ENCODE data around the gene HECTD4. TPM values are rescaled to one million over a fixed set of nuclear protein-coding genes. Genes with fewer than 3 reads are reported as not detected.
A peak's percentile ranks its signal among the peaks of the same experiment; 100 is the strongest.

The HECTD4 gene
- total RNA-seq, 1 experiment from 2014 or later: 30.0 TPM

DNA sequence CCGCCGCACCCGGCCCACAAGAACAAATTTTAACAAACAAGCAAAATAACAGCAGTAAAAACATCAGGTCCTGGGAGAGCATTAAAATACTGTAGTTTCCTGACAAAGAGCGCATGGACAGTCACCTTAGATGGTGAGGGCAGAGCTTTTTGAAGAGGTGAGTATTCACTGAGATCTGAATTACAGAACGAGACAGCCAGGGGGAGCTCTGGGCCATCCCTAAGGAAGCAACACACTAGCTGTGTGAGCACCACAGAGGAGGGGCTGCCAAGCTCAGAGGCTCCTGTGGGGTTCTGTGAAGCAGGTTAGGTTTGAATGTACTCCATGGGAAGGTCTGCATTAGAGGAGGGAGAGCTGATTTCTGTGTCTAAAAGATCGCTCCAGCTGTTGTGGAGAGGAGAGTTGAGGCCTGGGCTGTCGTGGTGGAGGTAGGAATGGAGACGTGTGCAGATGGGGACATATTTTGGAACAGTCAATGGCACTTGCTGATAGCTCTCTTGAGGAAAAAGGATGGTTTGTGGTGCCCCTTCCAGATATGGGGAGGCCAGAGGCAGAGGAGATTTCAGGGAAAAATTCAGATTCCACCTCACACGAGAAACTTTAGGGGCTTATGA is 184.0 kb downstream of the HECTD4 start:
- peaks cover 3 to 4% of the 10 kb centered on the region in 2 experiments; a peak in 3 of 4 replicates for H3K4me1 Mint-ChIP-seq
- no peak overlapping the region for H2BK5ac ChIP-seq (ENCODE audit: insufficient read length, low read length)
- H2BK120ac ChIP-seq (ENCODE audit: low read depth, low read length, poor library complexity, severe bottlenecking): no peak overlapping the region
- no peak overlapping the region for H3T11ph ChIP-seq (ENCODE audit: low read length)
- no peaks in the 10 kb centered on the region; a peak in 1 of 5 replicates for H3K9me3 Mint-ChIP-seq
- no peak overlapping the region for H4K91ac ChIP-seq (ENCODE audit: insufficient read length, low read depth, low read length)
- TF ChIP-seq CTCF (conservative IDR thresholded peaks at IDR 0.05): peak; percentile 87
- no peaks in the 10 kb centered on the region for H3K4me1 ChIP-seq (ENCODE audit: insufficient read depth, low read length)
- no peak overlapping the region for H3K4ac ChIP-seq (ENCODE audit: low read depth, low read length)
- no peaks in the 10 kb centered on the region for H3K79me2 ChIP-seq (ENCODE audit: insufficient read depth, low read length)
- no CpG with 5 or more reads among the region's 9 CpGs for WGBS (ENCODE audit: extremely low coverage, insufficient read length, low lambda C conversion rate)
- H3K27ac Mint-ChIP-seq: peak overlapping the region in 1 of 3 experiments; percentile 8; a peak in 3 of 7 replicates
- DNase-seq: peak; percentile 90
- H4K8ac ChIP-seq (replicated peaks; ENCODE audit: insufficient read length, low read depth, low read length): no peak overlapping the region
- no peak overlapping the region for H3K23ac ChIP-seq (ENCODE audit: insufficient read length, low read depth, low read length)
- no peak overlapping the region for H3K56ac ChIP-seq (ENCODE audit: insufficient read length, low read depth, low read length)
- no peak overlapping the region for H2BK15ac ChIP-seq (ENCODE audit: low read depth, low read length)
- H2BK20ac ChIP-seq (ENCODE audit: low read depth, low read length, poor library complexity, severe bottlenecking): no peak overlapping the region
- no peak overlapping the region for H3K27ac ChIP-seq (ENCODE audit: insufficient read length, low read depth, low read length)
- no peaks in the 10 kb centered on the region for H3K9me3 ChIP-seq (ENCODE audit: control insufficient read depth, low read depth, low read length)
- H2AFZ ChIP-seq (ENCODE audit: low read length): no peak overlapping the region
- no peak overlapping the region for H2AK5ac ChIP-seq (ENCODE audit: insufficient read length, low read length)
- no peak overlapping the region for H3K4me2 ChIP-seq (ENCODE audit: insufficient read depth, insufficient read length, low read length)
- no peak overlapping the region for H4K5ac ChIP-seq (ENCODE audit: insufficient read length, low read depth, low read length)
- H3K27me3 ChIP-seq (ENCODE audit: insufficient read depth, low read length): no peaks in the 10 kb centered on the region
- no peaks in the 10 kb centered on the region for H3K23me2 ChIP-seq (ENCODE audit: insufficient read length, low read depth, low read length, poor library complexity, severe bottlenecking)
- H3K79me1 ChIP-seq (ENCODE audit: insufficient read depth, low read depth, low read length, poor library complexity, severe bottlenecking): no peaks in the 10 kb centered on the region
- H2BK12ac ChIP-seq (ENCODE audit: insufficient read length, low read depth, low read length): no peak overlapping the region
- H3K4me3 Mint-ChIP-seq: no peak overlapping the region
- H4K20me1 ChIP-seq (ENCODE audit: control insufficient read depth, insufficient read depth, insufficient read length): peaks cover 2% of the 10 kb centered on the region
- H3K14ac ChIP-seq (ENCODE audit: insufficient read depth, low read length): no peak overlapping the region
- H3K27me3 Mint-ChIP-seq (ENCODE audit: low read depth): no peaks in the 10 kb centered on the region
- no peak overlapping the region for H3K9ac ChIP-seq (ENCODE audit: extremely low read depth, insufficient read length, low read length)
- H3K18ac ChIP-seq (ENCODE audit: insufficient read length, low read depth, low read length): no peak overlapping the region
- peaks cover 8 to 40% (median 21%) of the 10 kb centered on the region in 3 experiments; a peak in 5 of 7 replicates for H3K36me3 Mint-ChIP-seq (ENCODE audit: insufficient read depth in 1 of 3, low read depth in 3 of 3)

All from H9 (cell line).